ENCODE measurements around the gene ZFP57. TPM values are rescaled to one million over a fixed set of nuclear protein-coding genes. Genes with fewer than 3 reads are reported as not detected.

The ZFP57 gene
- polyA plus RNA-seq, 1 donor from 2014 or later, result not detected

- Histone ChIP-seq H2AFZ (ENCODE audit: low read depth, low read length) (no peak overlapping the region), H3K27ac (ENCODE audit: low read length) (no peak overlapping the region), H3F3A (ENCODE audit: insufficient read depth, low read length, poor library complexity, severe bottlenecking) (no peaks in the 10 kb centered on the region), H3K9me2 (ENCODE audit: insufficient read depth, low read length) (no peaks in the 10 kb centered on the region), H3K9ac (ENCODE audit: low read length) (no peak overlapping the region), H3K4me2 (ENCODE audit: low read length) (no peak overlapping the region), H4K20me1 (ENCODE audit: insufficient read depth) (no peaks in the 10 kb centered on the region), H3K9me3 (ENCODE audit: low read length) (no peaks in the 10 kb centered on the region), H3K36me3 (ENCODE audit: insufficient read depth, low read length) (no peaks in the 10 kb centered on the region), H3K4me3 (ENCODE audit: low read length) (no peak overlapping the region), H3K79me2 (replicated peaks; ENCODE audit: insufficient read depth, low read length) (no peaks in the 10 kb centered on the region), H3K27me3 (ENCODE audit: insufficient read depth, low read depth, low read length) (peaks cover 23% of the 10 kb centered on the region)
- TF ChIP-seq CTCF (IDR thresholded peaks at IDR 0.05; ENCODE audit: poor library complexity, severe bottlenecking) (no peak), EP300 (conservative IDR thresholded peaks at IDR 0.05; ENCODE audit: poor library complexity, severe bottlenecking) (no peak), RAD21 (conservative IDR thresholded peaks at IDR 0.05) (no peak), SMC3 (conservative IDR thresholded peaks at IDR 0.05; ENCODE audit: poor library complexity) (no peak), POLR2AphosphoS5 (IDR thresholded peaks at IDR 0.05) (no peak), TAF1 (IDR thresholded peaks at IDR 0.05; ENCODE audit: low read depth) (no peak), REST (IDR thresholded peaks at IDR 0.05; ENCODE audit: borderline replicate concordance) (no peak), EZH2 (IDR thresholded peaks at IDR 0.05; ENCODE audit: borderline replicate concordance, insufficient read depth, low read length, poor library complexity, severe bottlenecking) (no peak), MXI1 (conservative IDR thresholded peaks at IDR 0.05; ENCODE audit: poor library complexity, severe bottlenecking) (no peak)
These were observed 47.4 kb upstream of the ZFP57 start for GRCh38 chr6:29728173-29728874.

- Histone ChIP-seq H2AFZ (ENCODE audit: low read depth, low read length) (no peak overlapping the region), H3K4me2 (ENCODE audit: low read length) (no peak overlapping the region), H3K27me3 (ENCODE audit: insufficient read depth, low read depth, low read length) (peaks cover 30% of the 10 kb centered on the region), H3K36me3 (ENCODE audit: insufficient read depth, low read length) (no peaks in the 10 kb centered on the region), H3K9ac (ENCODE audit: low read length) (no peak overlapping the region), H3K9me2 (ENCODE audit: insufficient read depth, low read length) (no peaks in the 10 kb centered on the region), H3K4me3 (ENCODE audit: low read length) (no peak overlapping the region), H3K9me3 (ENCODE audit: low read length) (no peaks in the 10 kb centered on the region), H4K20me1 (ENCODE audit: insufficient read depth) (no peaks in the 10 kb centered on the region), H3K27ac (ENCODE audit: low read length) (no peak overlapping the region), H3F3A (ENCODE audit: insufficient read depth, low read length, poor library complexity, severe bottlenecking) (no peaks in the 10 kb centered on the region), H3K79me2 (replicated peaks; ENCODE audit: insufficient read depth, low read length) (no peaks in the 10 kb centered on the region)
- TF ChIP-seq RAD21 (conservative IDR thresholded peaks at IDR 0.05) (no peak), MXI1 (conservative IDR thresholded peaks at IDR 0.05; ENCODE audit: poor library complexity, severe bottlenecking) (no peak), EP300 (conservative IDR thresholded peaks at IDR 0.05; ENCODE audit: poor library complexity, severe bottlenecking) (no peak), TAF1 (IDR thresholded peaks at IDR 0.05; ENCODE audit: low read depth) (no peak), CTCF (IDR thresholded peaks at IDR 0.05; ENCODE audit: poor library complexity, severe bottlenecking) (no peak), REST (IDR thresholded peaks at IDR 0.05; ENCODE audit: borderline replicate concordance) (no peak), EZH2 (IDR thresholded peaks at IDR 0.05; ENCODE audit: borderline replicate concordance, insufficient read depth, low read length, poor library complexity, severe bottlenecking) (no peak), SMC3 (conservative IDR thresholded peaks at IDR 0.05; ENCODE audit: poor library complexity) (no peak), POLR2AphosphoS5 (IDR thresholded peaks at IDR 0.05) (no peak)
These were observed 46.7 kb upstream of the ZFP57 start for GRCh38 chr6:29727637-29728036.

Data from neural cell (in vitro differentiated cells).